ENCODE data around the gene RBFOX2.

- TF ChIP-seq CTCF (conservative IDR thresholded peaks at IDR 0.05; ENCODE audit: low read length) = no peak
- no peak for TF ChIP-seq EZH2phosphoT487 (IDR thresholded peaks at IDR 0.05; ENCODE audit: borderline replicate concordance, low read depth, low read length)
Observed at GRCh38 chr22:36027579-36027934, 1.1 kb downstream of the RBFOX2 start.

Data from OCI-LY7 (cell line).